Measurements from ENCODE around the gene IL31RA.

IL31RA gene

DNA sequence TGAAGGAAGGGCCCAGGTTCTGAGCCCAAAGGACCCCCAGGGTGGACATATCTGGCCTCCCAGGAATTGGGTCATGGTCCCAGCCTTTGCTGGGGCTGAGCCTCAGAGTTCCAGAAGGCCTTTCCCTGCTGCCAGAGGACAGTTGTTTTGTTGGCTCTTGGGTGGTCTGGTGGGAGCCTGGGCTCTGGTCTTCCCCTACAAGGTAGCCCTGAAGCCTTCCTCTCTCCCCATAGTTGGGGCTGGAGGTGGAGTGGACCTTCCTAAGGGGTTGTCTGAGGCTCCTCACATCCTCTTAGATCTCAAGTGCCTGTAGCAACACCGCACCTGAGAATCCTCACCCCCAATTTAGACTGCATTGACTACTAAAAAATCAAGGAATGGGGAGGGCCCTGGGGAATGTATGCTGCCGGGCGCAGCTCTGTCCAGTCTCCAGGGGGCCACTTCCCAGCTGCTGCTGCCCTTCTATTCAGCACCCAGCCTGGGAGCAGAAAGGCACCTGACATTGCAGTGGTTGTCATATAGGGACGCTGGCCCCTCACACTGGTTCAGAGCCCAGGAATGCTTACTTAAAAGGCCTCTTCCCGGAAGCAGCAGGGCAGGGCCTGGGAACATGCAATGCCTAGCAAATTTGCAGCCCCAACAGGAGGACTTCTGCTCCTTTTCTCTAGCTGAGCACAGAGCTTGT lies 66.4 kb downstream of the IL31RA start:
- ChIA-PET CTCF (no interaction called here), POLR2A (no interaction called here)
- DNase-seq (ENCODE audit: extremely low spot score), result no peak
- TF ChIP-seq NFRKB (IDR thresholded peaks at IDR 0.05), result no peak
- TF ChIP-seq FOXM1 (IDR thresholded peaks at IDR 0.05; ENCODE audit: borderline replicate concordance), result no peak
- no peak for TF ChIP-seq FOXA1 (IDR thresholded peaks at IDR 0.05)
- no peak for TF ChIP-seq ZNF384 (IDR thresholded peaks at IDR 0.05)
- TF ChIP-seq SP1 (IDR thresholded peaks at IDR 0.05), result no peak
- TF ChIP-seq, protein P1, sequence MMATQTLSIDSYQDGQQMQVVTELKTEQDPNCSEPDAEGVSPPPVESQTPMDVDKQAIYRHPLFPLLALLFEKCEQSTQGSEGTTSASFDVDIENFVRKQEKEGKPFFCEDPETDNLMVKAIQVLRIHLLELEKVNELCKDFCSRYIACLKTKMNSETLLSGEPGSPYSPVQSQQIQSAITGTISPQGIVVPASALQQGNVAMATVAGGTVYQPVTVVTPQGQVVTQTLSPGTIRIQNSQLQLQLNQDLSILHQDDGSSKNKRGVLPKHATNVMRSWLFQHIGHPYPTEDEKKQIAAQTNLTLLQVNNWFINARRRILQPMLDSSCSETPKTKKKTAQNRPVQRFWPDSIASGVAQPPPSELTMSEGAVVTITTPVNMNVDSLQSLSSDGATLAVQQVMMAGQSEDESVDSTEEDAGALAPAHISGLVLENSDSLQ (IDR thresholded peaks at IDR 0.05), result no peak
- TF ChIP-seq SUZ12 (IDR thresholded peaks at IDR 0.05), result no peak
- no peak for TF ChIP-seq CTBP1 (IDR thresholded peaks at IDR 0.05; ENCODE audit: borderline replicate concordance)
- TF ChIP-seq HDGF (IDR thresholded peaks at IDR 0.05; ENCODE audit: borderline replicate concordance), result no peak
- no peak for TF ChIP-seq L3MBTL2 (conservative IDR thresholded peaks at IDR 0.05)
- no peak for TF ChIP-seq ARNT (IDR thresholded peaks at IDR 0.05)
- TF ChIP-seq TARDBP (IDR thresholded peaks at IDR 0.05), result no peak
- TF ChIP-seq BHLHE40 (IDR thresholded peaks at IDR 0.05; ENCODE audit: borderline replicate concordance), result no peak
- TF ChIP-seq FOXK2 (IDR thresholded peaks at IDR 0.05), result no peak
- no peak for TF ChIP-seq LEF1 (IDR thresholded peaks at IDR 0.05; ENCODE audit: borderline replicate concordance)
- TF ChIP-seq ELF4 (IDR thresholded peaks at IDR 0.05), result no peak

DNA sequence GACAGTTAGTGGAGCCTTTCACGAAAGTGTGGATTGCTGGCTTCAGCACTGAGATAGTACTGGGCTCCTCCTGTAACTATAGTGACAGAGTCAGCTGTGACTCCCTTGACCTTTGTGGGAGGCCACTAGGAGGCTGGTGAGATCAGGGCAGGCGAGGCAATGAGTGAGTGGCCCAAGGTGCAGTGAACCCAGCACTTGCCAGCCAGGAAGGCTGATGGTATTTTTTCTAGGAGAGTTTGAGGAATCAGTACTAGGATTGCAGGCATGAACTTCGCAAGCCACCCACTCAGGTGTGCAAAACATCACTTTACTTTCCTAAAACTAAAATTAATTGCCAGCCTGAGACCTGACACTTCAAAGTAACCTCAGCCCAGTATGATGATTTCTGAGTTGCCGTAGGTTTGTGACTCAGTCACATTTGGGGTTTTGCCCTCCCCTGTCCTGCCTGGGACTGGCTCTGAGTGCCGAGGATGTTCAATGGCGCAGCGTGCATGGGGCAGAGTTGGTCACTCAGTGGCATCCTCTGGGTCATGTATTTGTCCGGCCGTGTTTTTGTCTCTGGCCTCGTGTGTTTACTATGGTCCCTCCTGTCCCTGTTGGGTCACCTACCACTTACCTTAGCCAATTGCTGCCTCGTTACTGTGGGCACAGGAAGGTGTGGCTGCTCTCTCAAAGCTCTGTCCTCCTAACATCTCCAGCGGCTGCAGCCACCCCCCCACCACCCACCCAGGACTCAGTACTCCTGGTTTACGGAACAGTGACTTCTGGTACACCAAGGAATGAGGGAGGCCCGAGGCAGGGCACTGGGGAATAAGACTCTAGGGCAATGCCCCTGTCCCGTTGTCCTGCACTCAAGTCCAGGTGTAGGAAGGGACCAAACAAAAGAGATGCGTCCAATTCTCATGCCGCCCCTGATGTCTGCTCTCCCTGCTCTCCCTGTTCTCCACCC lies 67.2 kb downstream of the IL31RA start:
- no peak for DNase-seq (ENCODE audit: extremely low spot score)
- no peak for TF ChIP-seq CTBP1 (IDR thresholded peaks at IDR 0.05; ENCODE audit: borderline replicate concordance)
- no peak for TF ChIP-seq ARNT (IDR thresholded peaks at IDR 0.05)
- no peak for TF ChIP-seq SUZ12 (IDR thresholded peaks at IDR 0.05)
- TF ChIP-seq LEF1 (IDR thresholded peaks at IDR 0.05; ENCODE audit: borderline replicate concordance), result no peak
- TF ChIP-seq FOXA1 (IDR thresholded peaks at IDR 0.05), result no peak
- TF ChIP-seq ZNF384 (IDR thresholded peaks at IDR 0.05), result no peak
- no peak for TF ChIP-seq NFRKB (IDR thresholded peaks at IDR 0.05)
- TF ChIP-seq HDGF (IDR thresholded peaks at IDR 0.05; ENCODE audit: borderline replicate concordance), result no peak
- TF ChIP-seq L3MBTL2 (conservative IDR thresholded peaks at IDR 0.05), result no peak
- TF ChIP-seq BHLHE40 (IDR thresholded peaks at IDR 0.05; ENCODE audit: borderline replicate concordance), result no peak
- no peak for TF ChIP-seq SP1 (IDR thresholded peaks at IDR 0.05)
- TF ChIP-seq, protein P1 (IDR thresholded peaks at IDR 0.05), result no peak
- no peak for TF ChIP-seq FOXK2 (IDR thresholded peaks at IDR 0.05)
- TF ChIP-seq FOXM1 (IDR thresholded peaks at IDR 0.05; ENCODE audit: borderline replicate concordance), result no peak
- no peak for TF ChIP-seq TARDBP (IDR thresholded peaks at IDR 0.05)
- no peak for TF ChIP-seq ELF4 (IDR thresholded peaks at IDR 0.05)
- CTCF ChIA-PET, result interaction anchor here (0.5 kb wide), 1 partner anchor 593 kb away, joined by 6 read pairs; no protein-coding TSS in a partner anchor
- POLR2A ChIA-PET, result no interaction called here

DNA sequence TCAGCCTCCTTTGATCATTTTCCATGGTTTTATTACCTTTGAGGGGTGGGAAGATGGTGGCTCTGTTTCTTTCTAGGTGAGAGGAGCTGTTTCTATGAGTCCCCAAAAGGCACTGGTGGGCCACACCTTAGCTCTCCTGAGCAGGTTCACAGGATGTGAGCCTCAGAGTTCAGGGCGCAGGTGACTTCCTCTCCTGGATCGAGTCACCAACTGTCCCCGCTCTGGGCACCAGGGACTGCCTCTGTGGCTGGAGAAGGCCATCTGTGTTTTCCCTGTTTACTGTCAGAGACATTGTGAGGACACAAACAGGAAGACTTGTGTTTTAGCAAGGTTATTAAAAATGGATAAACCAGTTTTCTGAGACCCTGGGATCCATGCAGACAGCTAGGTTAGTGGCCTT lies 68.5 kb downstream of the IL31RA start:
- CTCF ChIA-PET, result no interaction called here
- no peak for DNase-seq (ENCODE audit: extremely low spot score)
- no peak for TF ChIP-seq ELF4 (IDR thresholded peaks at IDR 0.05)
- TF ChIP-seq BHLHE40 (IDR thresholded peaks at IDR 0.05; ENCODE audit: borderline replicate concordance), result no peak
- TF ChIP-seq SUZ12 (IDR thresholded peaks at IDR 0.05), result no peak
- TF ChIP-seq LEF1 (IDR thresholded peaks at IDR 0.05; ENCODE audit: borderline replicate concordance), result no peak
- no peak for TF ChIP-seq ZNF384 (IDR thresholded peaks at IDR 0.05)
- no peak for TF ChIP-seq SP1 (IDR thresholded peaks at IDR 0.05)
- no peak for TF ChIP-seq FOXA1 (IDR thresholded peaks at IDR 0.05)
- TF ChIP-seq, protein P1 (IDR thresholded peaks at IDR 0.05), result no peak
- no peak for TF ChIP-seq TARDBP (IDR thresholded peaks at IDR 0.05)
- TF ChIP-seq NFRKB (IDR thresholded peaks at IDR 0.05), result no peak
- POLR2A ChIA-PET, result no interaction called here

DNA sequence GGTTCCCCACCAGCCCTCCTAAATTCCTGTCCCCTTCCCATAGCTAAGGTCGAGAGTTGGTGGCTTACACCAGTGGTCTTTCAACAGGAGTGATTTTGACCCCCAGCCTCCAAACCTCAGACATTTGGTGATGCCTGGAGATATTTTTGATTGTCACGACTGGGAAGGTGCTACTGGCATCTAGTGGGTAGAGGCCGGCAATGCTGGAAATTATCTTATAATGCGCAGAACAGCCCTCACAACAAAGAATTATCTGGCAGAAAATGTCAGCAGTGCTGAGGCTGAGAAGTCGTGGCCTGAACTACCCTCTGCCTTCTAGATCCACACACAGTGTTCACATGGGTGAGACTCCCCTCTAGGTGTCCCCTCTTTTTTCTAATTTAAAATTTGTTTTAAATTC lies 69.6 kb downstream of the IL31RA start:
- ChIA-PET CTCF (no interaction called here), POLR2A (no interaction called here)
- no peak for DNase-seq (ENCODE audit: extremely low spot score)
- no peak for TF ChIP-seq FOXA1 (IDR thresholded peaks at IDR 0.05)
- TF ChIP-seq L3MBTL2 (conservative IDR thresholded peaks at IDR 0.05), result no peak
- no peak for TF ChIP-seq LEF1 (IDR thresholded peaks at IDR 0.05; ENCODE audit: borderline replicate concordance)
- TF ChIP-seq ZNF384 (IDR thresholded peaks at IDR 0.05), result no peak
- no peak for TF ChIP-seq ELF4 (IDR thresholded peaks at IDR 0.05)
- no peak for TF ChIP-seq ARNT (IDR thresholded peaks at IDR 0.05)
- TF ChIP-seq, protein P1 (IDR thresholded peaks at IDR 0.05), result no peak
- TF ChIP-seq TARDBP (IDR thresholded peaks at IDR 0.05), result no peak
- no peak for TF ChIP-seq SUZ12 (IDR thresholded peaks at IDR 0.05)
- TF ChIP-seq FOXK2 (IDR thresholded peaks at IDR 0.05), result no peak
- no peak for TF ChIP-seq FOXM1 (IDR thresholded peaks at IDR 0.05; ENCODE audit: borderline replicate concordance)
- no peak for TF ChIP-seq CTBP1 (IDR thresholded peaks at IDR 0.05; ENCODE audit: borderline replicate concordance)
- no peak for TF ChIP-seq NFRKB (IDR thresholded peaks at IDR 0.05)
- TF ChIP-seq SP1 (IDR thresholded peaks at IDR 0.05), result no peak
- TF ChIP-seq BHLHE40 (IDR thresholded peaks at IDR 0.05; ENCODE audit: borderline replicate concordance), result no peak
- no peak for TF ChIP-seq HDGF (IDR thresholded peaks at IDR 0.05; ENCODE audit: borderline replicate concordance)

All from HEK293T (cell line).